Heart left ventricle (tissue), 16 donors: ENCODE measurements around the gene TMEM52. TPM values are rescaled to one million over a fixed set of nuclear protein-coding genes. Genes with fewer than 3 reads are reported as not detected.

ENCODE experiments used
- ATAC-seq, 4 donors: fragments of 200-7000 bp; cut with Tn5 transposase; one replicate each; pipeline ENCODE4 v1.9.1; 2020 to 2022; ENCODE audit warnings: moderate library complexity in 4 of 4, mild to moderate bottlenecking in 3 of 4, moderate number of reproducible peaks in 1 of 4
- DNase-seq, 5 donors: peaks; one replicate each; pipeline ENCODE4 v3.0.0-alpha.2; 2020
- H3K27ac ChIP-seq, 12 donors: fragments of 200-600 bp; sonication (generic) in 4 of 12; one replicate each; pipeline versions ENCODE4 v1.5.0 to v1.8.0; 2016 to 2022; ENCODE audit warnings: mild to moderate bottlenecking in 2 of 12
- H3K27me3 ChIP-seq, 9 donors: fragments of 200-600 bp; sonication (generic) in 2 of 9; one replicate each; pipeline versions ENCODE4 v1.5.1 to v1.8.0; 2016 to 2022; ENCODE audit warnings: mild to moderate bottlenecking in 3 of 9
- H3K36me3 ChIP-seq, 9 donors: fragments of 200-600 bp; sonication (generic) in 2 of 9; one replicate each; pipeline versions ENCODE4 v1.5.0 to v1.8.0; 2018 to 2022; ENCODE audit warnings: mild to moderate bottlenecking in 2 of 9
- H3K4me1 ChIP-seq, 12 donors: fragments of 200-600 bp; sonication (generic) in 4 of 12; one replicate each; pipeline versions ENCODE4 v1.5.0 to v1.8.0; 2016 to 2022; ENCODE audit warnings: mild to moderate bottlenecking in 3 of 12
- H3K4me3 ChIP-seq, 12 donors: fragments of 200-600 bp; sonication (generic) in 4 of 12; one replicate each; pipeline versions ENCODE4 v1.5.0 to v1.8.0; 2017 to 2022; ENCODE audit warnings: mild to moderate bottlenecking in 9 of 12, moderate library complexity in 4 of 12
- H3K9me3 ChIP-seq, 12 donors: fragments of 200-600 bp; sonication (generic) in 4 of 12; one replicate each; pipeline versions ENCODE4 v1.5.0 to v1.8.0; 2016 to 2022; ENCODE audit warnings: mild to moderate bottlenecking in 1 of 12
- CTCF ChIP-seq, 12 donors: fragments of 200-600 bp; sonication (generic) in 4 of 12; IDR thresholded peaks; one replicate each; pipeline versions ENCODE4 v1.5.0 to v1.8.0; 2018 to 2022; ENCODE audit warnings: antibody characterized with exemption in 12 of 12, mild to moderate bottlenecking in 5 of 12
- POLR2A ChIP-seq, 2 donors: fragments of 450-650 bp; IDR thresholded peaks; one replicate each; pipeline ENCODE4 v1.6.1; 2017; ENCODE audit warnings: antibody characterized with exemption in 2 of 2, mild to moderate bottlenecking in 2 of 2, moderate library complexity in 2 of 2
- WGBS, 4 donors: extraction: QIAGEN DNeasy Blood & Tissue Kit in 2 of 4; methylation state at CpG; one replicate each; pipeline versions ENCODE4 v1.1.5 to v1.1.7; 2013 to 2018; 5-methylcytosine and 5-hydroxymethylcytosine counted together
- intact Hi-C, 10 donors: fragments of 100-400 bp; cut with DNase I; formaldehyde crosslinking; loops; one replicate each; pipeline versions ENCODE4 v1.11.1 to v1.14.2; 2022
- polyA plus RNA-seq, 2 donors: library from polyadenylated mRNA; stranded (reverse); fragments of 200-250 nt; gene quantifications; one replicate each; pipeline ENCODE4 v1.2.3, GENCODE V29; 2013
- total RNA-seq, 9 donors: library from RNA; depleted of rRNA in 2 of 9; stranded (reverse); fragments of >200 nt in 2 of 9; fragmentation: NEBNext Ultra II Directional in 3 of 9; extraction: Animal tissue kit (Norgen Biotek cat#: 25700) in 3 of 9; gene quantifications; one replicate each; pipeline versions ENCODE4 v1.1.0 to v1.2.4, GENCODE V29; 2016 to 2023
- donor health status: ischemic (EF 13 %, LVEDD 7.1; RV severe dilation, severe dysfunction).
- donor health status: healthy with polysubstance abuse.
- donor health status: DM: no; HTN: yes; CAD: no.
- donor health status: DM: no; HTN: no; CAD: no.
- donor health status: ischemic (EF 25% LVEDD 6.9; RV normal size, moderate dysfunction).
- donor health status: ischemic (EF 25% LVEDD 5.7; RV mildly dilated, moderate dysfunction).
- donor health status: healthy.
- donor health status: DM: yes; HTN: yes; CAD: no.
- donor health status: ischemic (EF 35%, LVEDD 5.7; RV mildly dilated, moderate dysfunction).
- donor health status: nonischemic (EF 11% LVEDD 7.7; RV severe dilation, severe dysfunction).
- donor health status: DM: yes; HTN: yes; CAD: no.
- donor health status: PGD.
- donor health status: ischemic (EF 29% LVEDD 5.4; RV normal size, mild dysfunction).
- donor health status: nonischemic (EF 23%, LVEDD 6.1; RV moderate dilation, normal function).

TMEM52 gene
- total and polyA plus RNA-seq, 11 donors: 0.35 to 7.9 (median 1.1) TPM

GRCh38 chr1:1921459-1921862, 2.4 kb upstream of the TMEM52 start:
- TF ChIP-seq POLR2A (IDR thresholded peaks at IDR 0.05) (no peak), CTCF (IDR thresholded peaks at IDR 0.05) (no peak)
- no peaks in the 10 kb centered on the region for H3K9me3 ChIP-seq
- H3K4me1 ChIP-seq: peaks cover 5 to 22% (median 13%) of the 10 kb centered on the region in 12 donors
- intact Hi-C loops: no loop called here
- H3K27me3 ChIP-seq: no peaks in the 10 kb centered on the region
- DNase-seq (peak in 2 of 5 donors; percentile 6 to 21), ATAC-seq (no peak)
- H3K27ac ChIP-seq: no peak overlapping the region
- no peak overlapping the region for H3K4me3 ChIP-seq
- WGBS, 4 donors: 80 to 94% (median 89%) methylated on average over 3 to 6 of the region's 6 CpGs
- H3K36me3 ChIP-seq: no peaks in the 10 kb centered on the region

GRCh38 chr1:1920608-1921458, 1.8 kb upstream of the TMEM52 start:
- 84 to 88% (median 86%) methylated on average over 19 to 27 of the region's 27 CpGs for WGBS, 4 donors
- peaks cover 5 to 22% (median 13%) of the 10 kb centered on the region in 12 donors for H3K4me1 ChIP-seq
- peak in 4 of 5 donors; percentile 11 to 66 (median 29) for DNase-seq
- no peak for ATAC-seq
- no peaks in the 10 kb centered on the region for H3K36me3 ChIP-seq
- H3K9me3 ChIP-seq: no peaks in the 10 kb centered on the region
- H3K27ac ChIP-seq: peak overlapping the region in 1 of 12 donors; percentile 82
- no peak for TF ChIP-seq POLR2A (IDR thresholded peaks at IDR 0.05)
- no peaks in the 10 kb centered on the region for H3K27me3 ChIP-seq
- intact Hi-C loops: no loop called here
- no peak overlapping the region for H3K4me3 ChIP-seq

- Histone ChIP-seq H3K4me3 (peak overlapping the region in 7 of 12 donors; percentile 52 to 70 (median 64)), H3K27me3 (no peaks in the 10 kb centered on the region), H3K4me1 (peaks cover 5 to 22% (median 13%) of the 10 kb centered on the region in 12 donors), H3K36me3 (no peaks in the 10 kb centered on the region), H3K27ac (peak overlapping the region in 8 of 12 donors; percentile 13 to 82 (median 56)), H3K9me3 (no peaks in the 10 kb centered on the region)
- ATAC-seq (no peak), DNase-seq (peak in 3 of 5 donors; percentile 8 to 62 (median 20))
- intact Hi-C loops: no loop called here
- TF ChIP-seq CTCF (IDR thresholded peaks at IDR 0.05): no peak
- TF ChIP-seq POLR2A (IDR thresholded peaks at IDR 0.05): no peak
- 83 to 94% (median 84%) methylated on average over 2 to 6 of the region's 6 CpGs for WGBS, 4 donors
Measured at GRCh38 chr1:1920057-1920607, 1.1 kb upstream of the TMEM52 start.

- Histone ChIP-seq H3K27me3 (no peaks in the 10 kb centered on the region), H3K4me3 (peak overlapping the region; percentile 47 to 70 (median 63)), H3K36me3 (no peaks in the 10 kb centered on the region), H3K9me3 (no peaks in the 10 kb centered on the region), H3K4me1 (peaks cover 5 to 22% (median 13%) of the 10 kb centered on the region in 12 donors), H3K27ac (peak overlapping the region in 10 of 12 donors; percentile 14 to 82 (median 48))
- DNase-seq (peak; percentile 98 to 100 (median 100)), ATAC-seq (peak; percentile 91 to 94 (median 93))
- TF ChIP-seq CTCF (IDR thresholded peaks at IDR 0.05) (no peak), POLR2A (IDR thresholded peaks at IDR 0.05) (no peak)
- WGBS, 4 donors: 8 to 17% (median 9%) methylated on average over 36 to 62 of the region's 62 CpGs
- intact Hi-C loops: loop anchor here in 1 of 10 donors (1.0 kb wide), 1 partner anchor 10 kb away; no protein-coding TSS in a partner anchor
Measured at GRCh38 chr1:1919304-1920056, 401 bp upstream of the TMEM52 start.
